Adrenal gland (tissue), 5 donors: ENCODE measurements around the gene SEPTIN2.

Experiments
- CTCF ChIP-seq, 6 experiments: fragments of 450-650 bp in 4 of 6; fragments of 200-600 bp in 2 of 6; sonication (generic) in 1 of 6; IDR thresholded peaks; 1 replicate in 5 of 6; 2 replicates in 1 of 6; pipeline versions ENCODE4 v1.5.1 to v1.8.0; 2016 to 2021; ENCODE audit warnings: antibody characterized with exemption in 6 of 6, mild to moderate bottlenecking in 2 of 6, moderate library complexity in 1 of 6
- POLR2A ChIP-seq, 2 donors: fragments of 450-650 bp; IDR thresholded peaks; one replicate each; pipeline ENCODE4 v1.6.1; 2017; ENCODE audit warnings: antibody characterized with exemption in 2 of 2, mild to moderate bottlenecking in 2 of 2, moderate library complexity in 1 of 2
- donor health status: DM: no; HTN: no; CAD: no.

GRCh38 chr2:241350530-241350877 is 34.8 kb downstream of the SEPTIN2 start:
- TF ChIP-seq CTCF (IDR thresholded peaks at IDR 0.05) (no peak), POLR2A (IDR thresholded peaks at IDR 0.05) (no peak)
